D341Med (cell line): Measurements from ENCODE around the gene ABCE1.

Experiments used
- DNase-seq: peaks from one replicate; pipeline ENCODE4 v3.0.0; 2012; ENCODE audit warnings: low spot score

Gene ABCE1

DNA sequence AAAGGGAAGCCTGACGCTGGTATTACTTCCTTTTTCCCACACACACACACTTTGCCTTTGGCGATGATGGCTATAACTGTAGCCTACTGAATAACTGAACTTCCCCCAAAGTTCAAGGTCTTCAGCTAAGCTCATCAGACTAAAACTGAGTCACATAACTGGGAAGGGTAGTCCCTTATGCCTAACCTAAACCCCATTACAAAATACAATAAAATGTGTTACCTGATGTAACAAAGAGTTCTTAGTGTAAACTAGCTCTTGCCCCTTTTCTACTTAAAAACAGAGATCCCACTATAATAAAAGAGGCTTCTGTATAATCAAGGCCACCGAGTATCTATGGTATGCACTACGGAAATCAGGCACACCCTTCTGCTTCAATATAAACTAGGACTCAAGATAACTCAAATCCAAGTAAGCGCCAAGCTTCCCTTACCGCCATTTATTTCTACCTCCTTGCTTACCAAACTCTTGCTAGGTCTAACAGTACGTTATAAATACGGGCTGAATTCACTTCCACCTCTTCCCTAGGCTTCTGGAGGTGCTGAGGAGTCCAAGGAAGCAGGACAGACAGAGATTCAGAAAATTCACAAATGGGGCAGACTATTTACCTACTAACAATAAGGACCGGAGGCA is 79.9 kb downstream of the ABCE1 start:
- DNase-seq: no peak

DNA sequence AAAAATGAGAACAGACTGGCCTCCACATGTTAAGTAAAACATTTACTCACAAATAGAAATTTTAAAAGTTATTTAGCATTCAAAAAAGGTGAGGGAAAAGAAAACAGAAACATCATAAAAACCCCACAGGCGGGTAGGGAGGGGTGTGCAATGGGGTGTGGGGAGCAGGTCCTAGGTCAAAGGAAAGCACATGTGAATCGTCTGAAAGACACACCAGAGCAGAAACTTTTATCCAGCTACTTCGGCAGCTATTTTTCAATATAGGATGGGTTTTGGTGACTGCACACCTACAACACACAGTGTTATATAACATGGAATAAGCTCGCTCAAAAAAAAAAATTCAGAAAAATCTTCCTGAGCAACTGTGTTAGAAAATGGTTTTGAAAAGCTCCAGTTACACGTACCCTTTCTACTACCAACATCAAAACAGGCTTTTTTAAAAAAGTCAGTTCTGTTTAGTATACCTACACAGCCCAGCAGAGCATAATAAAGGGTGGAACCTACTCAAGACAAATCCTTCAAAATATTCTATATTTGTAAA is 80.7 kb downstream of the ABCE1 start:
- DNase-seq: no peak
